Measurements from ENCODE around the gene THBS2.
"Not testable (repeated sequence)": the region's sequence is repeated elsewhere in the genome, so short reads cannot be mapped to it uniquely, and the experiment has no call there.

The THBS2 gene

DNA sequence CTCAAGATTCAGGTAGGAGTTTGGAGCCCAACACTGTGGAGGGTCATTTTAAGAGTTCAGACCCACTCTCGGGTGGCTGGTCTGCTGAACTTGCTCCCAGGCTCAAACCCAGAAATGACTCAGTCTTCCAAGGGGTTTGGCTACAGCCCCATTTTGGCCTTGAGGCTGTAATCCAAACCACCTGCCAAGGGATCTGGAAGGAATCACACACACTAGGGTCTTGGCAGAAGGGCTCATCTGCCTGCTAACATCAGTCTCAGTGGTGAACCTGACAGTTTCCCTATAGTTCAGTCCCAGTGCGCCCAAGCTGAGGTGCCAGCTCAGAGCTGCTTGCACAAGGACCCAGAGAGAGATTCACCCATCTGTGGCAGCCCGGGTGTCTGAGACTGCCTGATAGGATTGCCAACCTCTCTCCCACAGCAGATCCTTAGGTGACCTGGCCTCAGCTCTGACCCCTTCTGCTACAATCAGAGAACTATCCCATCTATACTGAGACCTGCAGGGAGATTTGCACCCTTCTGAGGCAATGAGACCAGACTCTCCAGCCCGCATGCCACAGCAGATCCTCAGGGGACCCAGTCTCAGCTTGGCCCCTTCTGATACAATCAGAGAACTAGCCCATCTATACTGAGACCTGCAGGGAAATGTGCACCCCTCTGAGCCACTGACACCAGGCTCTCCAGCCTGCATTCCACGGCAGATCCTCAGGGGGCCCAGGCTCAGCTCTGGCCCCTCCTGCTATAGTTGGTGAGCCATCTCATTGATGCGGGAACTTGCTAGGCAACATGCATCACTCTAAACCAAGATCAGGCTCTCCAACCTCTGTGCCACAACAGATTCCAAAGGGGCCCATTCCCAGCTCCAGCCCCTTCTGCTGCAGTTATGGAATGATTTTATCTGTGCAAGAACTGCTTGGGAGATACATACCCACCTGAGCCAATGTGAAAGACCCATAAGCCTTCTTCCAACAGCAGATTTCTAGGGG, 48.2 kb downstream of the THBS2 start:
- no peak for DNase-seq

DNA sequence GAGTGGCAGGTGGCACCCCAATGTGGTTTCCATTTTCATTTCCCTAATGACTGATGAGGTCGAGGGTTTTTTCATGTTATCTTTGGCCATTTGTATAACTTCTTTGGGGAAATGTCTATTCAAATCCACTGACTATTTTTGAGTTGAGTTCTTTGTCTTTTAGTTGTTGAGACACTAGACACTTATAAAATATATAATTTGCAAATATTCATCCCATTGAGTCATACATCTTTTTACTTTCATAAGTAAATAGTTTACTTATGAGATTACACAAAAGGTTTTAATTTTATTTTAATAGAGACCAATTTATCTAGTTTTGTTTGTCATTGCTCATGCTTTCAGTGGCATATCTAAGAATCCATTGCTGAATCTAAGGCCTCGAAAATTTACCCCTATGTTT, 49.5 kb downstream of the THBS2 start:
- no peak for DNase-seq

- DNase-seq, result no peak
These were observed 51.7 kb downstream of the THBS2 start for GRCh38 chr6:169201985-169202384.

- no peak for DNase-seq
These were observed 52.6 kb downstream of the THBS2 start for GRCh38 chr6:169200893-169201514.

GRCh38 chr6:169199625-169200335, 53.9 kb downstream of the THBS2 start:
- no peak for DNase-seq

- DNase-seq, result no peak
These were observed 54.8 kb downstream of the THBS2 start for GRCh38 chr6:169198885-169199284.

DNA sequence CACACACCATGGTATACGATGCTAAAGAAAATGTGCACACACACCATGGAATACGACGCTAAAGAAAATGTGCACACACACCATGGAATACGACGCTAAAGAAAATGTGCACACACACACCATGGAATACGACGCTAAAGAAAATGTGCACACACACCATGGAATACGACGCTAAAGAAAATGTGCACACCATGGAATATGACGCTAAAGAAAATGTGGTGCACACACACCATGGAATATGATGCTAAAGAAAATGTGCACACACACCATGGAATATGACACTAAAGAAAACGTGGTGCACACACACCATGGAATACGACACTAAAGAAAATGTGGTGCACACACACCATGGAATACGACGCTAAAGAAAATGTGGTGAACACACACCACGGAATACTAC, 55.7 kb downstream of the THBS2 start:
- not testable (repeated sequence) for DNase-seq

DNA sequence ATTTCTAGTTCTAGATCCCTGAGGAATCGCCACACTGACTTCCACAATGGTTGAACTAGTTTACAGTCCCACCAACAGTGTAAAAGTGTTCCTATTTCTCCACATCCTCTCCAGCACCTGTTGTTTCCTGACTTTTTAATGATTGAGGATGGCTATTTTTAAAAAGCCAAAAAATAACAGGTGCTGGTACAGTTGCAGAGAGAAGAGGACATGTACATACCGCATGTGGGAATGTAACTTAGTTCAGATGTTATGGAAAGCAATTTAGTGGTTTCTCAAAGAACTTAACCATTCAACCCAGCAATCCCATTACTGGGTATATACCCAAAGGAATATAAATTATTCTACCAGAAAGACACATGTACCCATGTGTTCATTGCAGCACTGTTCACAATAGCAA, 57.4 kb downstream of the THBS2 start:
- DNase-seq, result not testable (repeated sequence)

DNA sequence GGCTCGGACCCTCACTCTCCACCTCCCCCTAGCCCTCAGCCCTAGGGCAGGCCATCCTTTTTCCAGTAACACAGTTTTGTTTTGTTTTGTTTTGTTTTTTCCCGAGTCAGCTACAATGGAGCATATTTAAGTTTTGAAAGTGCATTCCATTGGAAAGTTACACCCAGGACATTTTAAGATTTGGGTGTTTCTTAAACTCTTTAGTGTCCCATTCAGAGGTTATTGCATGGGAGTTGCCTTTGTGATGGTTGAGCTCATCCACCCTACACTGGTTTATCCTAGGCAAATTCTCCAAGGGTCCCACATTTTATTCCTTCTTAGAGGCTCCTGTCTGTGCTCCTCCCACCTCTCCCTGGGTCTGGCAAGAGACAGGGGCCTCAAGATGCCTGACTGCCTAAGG, 58.9 kb downstream of the THBS2 start:
- no peak for DNase-seq

DNA sequence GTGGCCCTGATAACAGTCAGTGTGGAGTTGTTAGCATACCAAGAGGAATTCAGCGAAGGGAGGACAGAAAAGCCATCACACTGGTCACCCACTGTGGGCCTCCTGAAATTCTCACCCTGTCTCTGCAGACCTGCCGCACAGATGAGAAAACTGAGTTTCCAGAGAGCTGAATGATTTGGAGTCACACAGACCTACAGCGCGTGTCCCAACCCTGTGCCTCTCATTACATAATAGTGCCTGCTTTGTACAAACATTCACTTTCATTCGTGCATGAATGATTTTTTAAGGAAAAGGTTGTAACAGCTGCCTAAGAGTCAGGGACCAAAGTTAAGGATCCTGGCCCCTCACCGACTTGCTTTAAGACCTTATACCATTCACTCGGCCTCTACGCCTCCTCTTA, 62.7 kb downstream of the THBS2 start:
- no peak for DNase-seq

DNA sequence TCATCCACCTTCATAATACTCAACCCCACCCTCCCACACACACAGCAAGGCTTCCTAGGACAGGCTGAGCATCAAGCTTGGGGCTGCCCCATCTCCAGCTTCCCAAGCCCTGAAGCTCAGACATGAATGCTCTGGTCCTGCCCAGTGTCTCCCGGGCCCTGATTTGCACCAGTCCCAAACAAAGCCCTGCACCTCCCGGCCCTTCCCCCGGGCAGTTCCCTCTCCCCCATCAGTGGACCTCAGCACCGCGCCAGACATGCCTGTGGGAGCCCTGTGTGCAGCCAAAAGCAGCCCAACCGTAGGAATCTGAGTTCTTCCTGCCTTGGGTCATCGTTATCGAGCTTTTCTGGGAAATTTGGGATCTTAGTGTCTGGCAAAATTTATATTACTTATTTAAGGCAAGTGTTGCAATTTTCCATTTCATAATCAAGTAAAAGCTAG, 63.5 kb downstream of the THBS2 start:
- no peak for DNase-seq

DNA sequence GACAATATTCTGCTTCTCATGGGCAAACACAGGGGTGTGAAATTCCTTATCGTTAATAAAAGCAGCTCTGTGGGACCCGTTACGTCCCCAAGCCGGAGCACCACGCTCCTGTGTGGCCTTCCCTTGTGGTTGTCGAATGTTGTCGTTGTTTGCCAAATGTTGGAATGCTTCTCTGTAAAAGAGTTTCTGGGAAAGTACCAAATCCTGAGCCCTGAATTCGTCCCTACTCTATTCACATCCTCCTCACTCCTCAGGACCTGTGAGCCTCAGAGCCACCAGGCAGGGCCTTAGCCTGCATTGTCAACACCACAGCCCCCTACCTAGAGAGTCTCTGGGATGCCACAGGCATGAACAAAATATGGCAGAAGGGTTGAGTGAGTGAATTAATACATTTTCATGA, 64.0 kb downstream of the THBS2 start:
- DNase-seq, result no peak

DNA sequence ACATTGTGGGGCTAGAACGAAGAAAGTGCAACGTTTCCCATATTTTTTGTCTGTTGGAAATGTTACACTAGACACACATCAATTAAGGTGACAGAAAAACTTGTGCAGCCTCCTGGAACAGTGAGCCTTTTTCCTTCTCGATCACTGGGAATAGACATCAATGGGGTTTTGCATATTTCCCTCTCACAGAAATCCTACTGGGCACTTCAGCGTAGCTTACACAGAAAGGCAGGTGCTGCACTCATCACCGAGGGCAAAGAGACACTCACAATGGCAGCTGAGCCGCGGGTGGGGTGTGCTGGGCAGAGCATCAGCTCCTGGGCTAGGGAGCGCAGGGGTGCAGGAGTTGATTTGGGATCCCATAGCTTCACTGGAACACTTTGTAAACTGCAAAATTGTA, 64.5 kb downstream of the THBS2 start:
- no peak for DNase-seq

DNA sequence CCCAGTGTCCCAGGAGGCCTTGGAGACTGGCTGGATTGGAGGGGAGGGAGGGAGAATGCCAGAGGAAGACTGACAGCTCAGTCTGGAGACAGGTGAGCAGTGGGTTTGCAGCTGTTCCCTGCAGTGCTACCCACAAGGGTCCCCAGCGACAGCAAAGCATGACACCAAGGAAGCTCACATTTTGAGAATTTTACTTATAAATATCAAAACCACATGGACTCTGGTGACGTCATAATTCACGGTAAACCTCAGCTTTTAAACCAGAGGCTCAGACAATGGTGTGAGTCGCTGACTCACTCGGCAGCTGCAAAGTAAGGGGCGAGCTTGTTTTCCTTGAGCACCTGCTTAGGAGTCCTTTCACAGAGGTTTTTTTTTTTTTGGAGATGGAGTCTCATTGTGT, 65.2 kb downstream of the THBS2 start:
- DNase-seq, result no peak

- DNase-seq, result no peak
These were observed 65.6 kb downstream of the THBS2 start for GRCh38 chr6:169188051-169188470.

- DNase-seq, result no peak
These were observed 67.0 kb downstream of the THBS2 start for GRCh38 chr6:169186496-169187169.

DNA sequence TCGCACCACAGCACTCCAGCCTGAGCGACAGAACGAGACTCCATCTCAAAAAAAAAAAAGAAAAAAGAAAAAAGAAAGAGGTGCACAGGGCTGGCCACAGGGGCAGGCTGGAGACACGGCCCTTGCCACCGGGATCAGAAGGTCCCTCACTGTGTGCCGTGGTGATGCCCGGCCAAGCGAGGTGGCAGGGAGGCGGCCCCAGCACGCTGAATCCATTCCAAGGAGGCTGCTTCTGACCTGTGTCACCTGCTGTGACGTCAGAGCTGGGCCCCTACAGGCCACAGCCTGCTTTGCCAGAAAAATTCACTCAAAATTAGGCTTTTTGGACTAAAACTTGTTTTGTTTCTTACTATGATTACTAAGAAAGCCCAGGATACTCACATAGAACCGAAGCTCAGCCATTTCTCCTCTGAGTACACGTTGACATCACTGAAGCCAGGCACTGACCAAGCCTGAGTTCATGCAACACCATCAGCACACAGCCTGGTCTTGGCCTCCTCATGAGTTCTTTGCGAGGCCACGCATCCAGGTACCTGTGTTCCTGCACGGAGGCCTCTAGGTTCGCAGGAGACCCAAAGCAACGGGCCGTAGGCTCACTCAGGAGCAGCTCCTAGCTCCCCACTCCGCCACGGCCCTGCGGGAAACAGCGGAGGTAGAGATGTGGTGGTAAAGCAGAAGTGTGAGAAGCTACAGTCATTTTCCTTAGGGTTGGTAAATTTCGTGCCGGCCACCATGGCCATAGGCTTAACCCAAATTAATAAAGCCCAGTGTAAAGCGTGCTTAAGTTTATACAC, 67.8 kb downstream of the THBS2 start:
- no peak for DNase-seq

GRCh38 chr6:169185011-169185521, 68.6 kb downstream of the THBS2 start:
- no peak for DNase-seq

DNA sequence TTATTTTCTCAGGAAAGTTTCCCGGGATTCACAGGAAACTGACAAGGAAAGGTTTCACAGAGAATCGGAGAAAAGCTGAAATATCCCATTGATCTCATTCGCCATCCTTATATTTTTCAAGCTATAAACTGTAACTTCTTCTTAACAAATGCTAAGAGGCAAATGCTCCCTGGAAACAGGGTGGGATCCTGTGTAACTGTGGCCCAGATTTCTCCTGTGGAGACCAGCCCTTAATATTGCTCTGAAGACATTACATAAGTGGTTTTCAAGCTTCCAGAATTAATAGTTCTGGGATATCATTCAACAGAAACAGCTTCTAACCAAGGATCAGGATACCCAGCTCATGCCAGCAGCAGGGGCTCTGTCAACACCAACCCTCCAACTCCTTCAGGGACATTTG, 69.2 kb downstream of the THBS2 start:
- DNase-seq, result no peak

DNA sequence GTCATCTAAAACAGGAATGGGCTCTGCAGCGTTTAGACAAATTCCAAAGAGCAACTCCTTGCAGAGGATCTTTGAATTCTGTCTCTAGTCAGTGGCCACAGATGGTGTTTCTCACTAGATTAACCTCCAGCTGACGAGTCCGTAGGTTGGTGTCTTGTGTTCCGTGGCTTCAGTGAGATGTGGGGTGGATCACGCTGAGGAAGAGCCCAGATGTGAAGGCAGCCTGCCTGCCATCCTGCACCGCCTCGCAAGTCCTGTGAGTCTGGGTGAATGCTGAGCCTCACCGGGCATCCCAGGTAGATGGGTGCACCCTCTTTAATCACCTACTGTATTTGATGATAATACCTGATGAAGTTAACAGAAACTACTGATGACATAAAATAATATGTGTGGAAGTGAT, 70.4 kb downstream of the THBS2 start:
- no peak for DNase-seq

DNA sequence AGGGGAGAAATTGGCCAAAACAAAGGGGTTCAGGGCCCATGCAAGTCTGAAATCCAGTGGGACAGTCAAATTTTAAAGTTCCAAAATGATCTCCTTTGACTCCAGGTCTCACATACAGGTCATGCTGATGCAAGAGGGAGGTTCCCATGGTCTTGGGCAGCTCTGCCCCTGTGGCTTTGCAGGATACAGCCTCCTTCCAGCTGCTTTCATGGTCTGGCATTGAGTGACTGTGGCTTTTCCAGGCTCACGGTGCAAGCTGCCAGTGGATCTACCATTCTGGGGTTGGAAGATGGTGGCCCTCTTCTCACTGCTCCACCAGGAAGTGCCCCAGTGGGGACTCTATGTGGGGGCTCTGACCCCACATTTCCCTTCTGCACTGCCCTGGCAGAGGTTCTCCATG, 73.8 kb downstream of the THBS2 start:
- not testable (repeated sequence) for DNase-seq

Measured in activated CD4-positive, CD25-positive, alpha-beta regulatory T cell treated with anti-CD3 and anti-CD28 coated beads, Interleukin-2, amount 50 U/mL, for 72 hours (primary cell).